ENCODE measurements around the gene LEKR1.
A peak's percentile ranks its signal among the peaks of the same experiment; 100 is the strongest.

LEKR1 gene

GRCh38 chr3:156987946-156988345 is 161.8 kb downstream of the LEKR1 start:
- DNase-seq = no peak

DNA sequence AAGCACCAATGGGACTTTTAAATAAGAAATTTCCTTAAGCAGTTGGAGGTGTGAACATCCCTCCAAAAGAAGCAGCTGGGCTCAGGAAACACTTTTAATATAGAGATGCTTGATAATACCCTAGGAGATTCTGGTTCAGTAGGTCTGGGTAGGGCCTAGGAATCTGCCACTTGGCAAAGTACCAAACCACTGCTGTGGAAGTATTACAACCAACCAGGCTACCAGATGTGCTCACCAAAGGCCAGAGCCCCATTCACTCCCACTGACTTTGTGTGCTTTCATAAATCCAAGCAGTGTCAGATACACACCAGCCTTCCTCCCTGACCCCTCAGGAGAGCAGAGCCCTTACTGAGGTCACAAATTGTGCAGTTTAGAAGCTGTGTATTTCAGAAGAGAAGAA is 171.2 kb downstream of the LEKR1 start:
- DNase-seq = peak; percentile 9

GRCh38 chr3:157001221-157001957 is 175.2 kb downstream of the LEKR1 start:
- no peak for DNase-seq

DNA sequence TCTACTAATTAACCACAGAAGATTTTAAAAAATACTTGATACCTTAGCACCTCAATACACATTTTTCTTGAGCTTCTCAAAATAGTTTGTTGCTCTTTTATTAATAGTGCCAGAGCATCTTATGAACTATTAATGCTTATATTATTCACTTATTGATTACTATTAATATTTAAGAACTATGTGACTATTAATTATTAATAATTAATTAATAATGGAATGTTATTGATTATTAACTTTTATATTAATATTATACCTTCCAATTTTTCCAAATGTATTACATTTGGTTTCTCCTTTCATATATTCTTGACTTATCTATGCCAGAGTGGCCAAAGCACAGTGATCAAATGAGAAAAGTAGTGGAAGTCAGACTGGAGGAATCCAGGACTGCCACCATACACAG is 195.5 kb downstream of the LEKR1 start:
- no peak for DNase-seq

GRCh38 chr3:157023226-157023625 is 197.1 kb downstream of the LEKR1 start:
- DNase-seq = peak; percentile 3

GRCh38 chr3:157026091-157026490 is 199.9 kb downstream of the LEKR1 start:
- DNase-seq = no peak

DNA sequence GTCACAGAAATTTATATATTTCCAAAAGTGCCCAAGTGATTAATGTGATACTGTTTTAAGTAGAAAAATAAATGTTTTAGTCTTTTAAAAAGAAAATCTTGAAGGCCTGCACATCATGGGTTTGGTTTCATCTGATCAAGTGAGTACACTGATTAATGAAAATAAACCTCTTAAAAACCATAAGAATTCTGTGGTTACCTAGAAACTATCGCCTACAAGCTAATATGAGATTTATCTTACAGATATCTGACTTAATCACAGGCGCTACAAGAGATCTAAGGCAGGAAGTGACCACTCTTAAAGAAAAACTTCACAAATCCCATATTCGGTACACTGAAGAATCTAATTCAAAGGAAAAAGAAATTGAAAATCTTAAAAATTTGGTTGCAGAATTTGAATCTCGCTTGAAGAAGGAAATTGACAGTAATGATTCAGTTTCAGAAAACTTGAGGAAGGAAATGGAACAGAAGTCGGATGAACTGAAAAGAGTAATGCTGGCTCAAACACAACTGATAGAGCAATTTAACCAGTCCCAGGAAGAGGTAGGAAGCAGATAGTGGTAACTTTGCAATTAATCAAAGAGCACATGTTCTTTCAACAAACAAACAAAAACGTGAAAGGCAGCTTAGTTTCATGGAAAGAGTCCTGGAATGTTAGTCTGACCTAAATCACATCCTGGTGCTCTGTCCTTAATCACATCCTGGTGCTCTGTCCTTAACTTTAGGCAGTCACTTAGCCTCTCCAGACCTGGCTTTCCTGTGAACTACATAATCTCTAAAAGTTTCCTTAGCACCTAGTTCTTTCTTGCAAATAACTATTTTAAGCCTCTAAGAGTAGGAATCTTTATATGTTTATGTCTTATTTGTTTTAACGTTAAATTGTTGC is 201.9 kb downstream of the LEKR1 start:
- peak; percentile 3 for DNase-seq

GRCh38 chr3:157029365-157029790 is 203.2 kb downstream of the LEKR1 start:
- DNase-seq = no peak

- DNase-seq = no peak
These were observed 204.6 kb downstream of the LEKR1 start for GRCh38 chr3:157030712-157031111.

GRCh38 chr3:157033001-157033400 is 206.8 kb downstream of the LEKR1 start:
- no peak for DNase-seq

- DNase-seq = no peak
These were observed 214.3 kb downstream of the LEKR1 start for GRCh38 chr3:157040456-157040855.

- DNase-seq = no peak
These were observed 216.1 kb downstream of the LEKR1 start for GRCh38 chr3:157042226-157042625.

DNA sequence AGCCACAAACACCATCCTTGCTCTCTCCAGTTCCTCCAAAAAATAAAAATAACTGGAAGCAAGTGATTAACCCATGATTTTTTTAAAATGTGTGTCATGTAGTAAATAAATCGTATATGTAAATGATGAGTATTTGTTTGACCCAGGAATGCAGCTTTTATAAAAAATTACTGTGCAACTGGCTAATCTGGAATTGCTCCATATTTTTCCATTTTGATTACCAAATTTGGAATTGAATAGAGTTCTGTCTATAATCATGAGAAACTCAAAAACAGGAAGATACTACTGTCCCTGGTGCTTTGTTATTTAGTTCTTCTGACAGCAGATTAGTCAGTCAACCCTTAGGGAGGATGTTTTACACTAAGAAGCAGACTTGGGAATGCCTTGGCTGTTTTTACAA is 217.6 kb downstream of the LEKR1 start:
- peak; percentile 14 for DNase-seq

DNA sequence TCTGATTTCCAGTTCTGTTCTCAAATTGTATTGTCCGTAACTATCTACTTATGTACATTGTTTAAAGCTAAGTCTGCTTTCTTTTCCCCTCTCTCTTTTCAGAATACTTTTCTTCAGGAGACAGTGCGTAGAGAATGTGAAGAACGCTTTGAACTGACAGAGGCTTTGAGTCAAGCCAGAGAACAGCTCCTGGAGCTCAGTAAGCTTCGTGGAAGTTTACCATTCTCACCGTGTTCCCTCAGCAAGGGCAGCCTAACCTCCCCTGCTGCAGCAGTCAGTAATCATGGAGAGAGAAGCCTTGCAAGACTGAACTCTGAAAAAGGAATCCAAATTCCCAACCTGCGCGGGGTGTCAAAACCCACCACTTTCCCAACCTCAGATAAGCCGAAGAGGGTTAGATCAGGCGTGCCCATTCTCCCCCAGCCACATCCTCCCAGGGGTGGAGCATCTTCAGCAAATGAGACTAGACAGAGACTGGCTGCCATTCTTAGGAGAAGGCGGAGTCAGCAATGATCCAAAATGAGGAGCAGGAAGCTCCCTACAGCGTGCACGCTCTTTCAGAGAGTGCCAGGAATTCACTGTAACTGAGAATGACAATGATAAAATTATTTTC is 219.2 kb downstream of the LEKR1 start:
- DNase-seq = no peak

DNA sequence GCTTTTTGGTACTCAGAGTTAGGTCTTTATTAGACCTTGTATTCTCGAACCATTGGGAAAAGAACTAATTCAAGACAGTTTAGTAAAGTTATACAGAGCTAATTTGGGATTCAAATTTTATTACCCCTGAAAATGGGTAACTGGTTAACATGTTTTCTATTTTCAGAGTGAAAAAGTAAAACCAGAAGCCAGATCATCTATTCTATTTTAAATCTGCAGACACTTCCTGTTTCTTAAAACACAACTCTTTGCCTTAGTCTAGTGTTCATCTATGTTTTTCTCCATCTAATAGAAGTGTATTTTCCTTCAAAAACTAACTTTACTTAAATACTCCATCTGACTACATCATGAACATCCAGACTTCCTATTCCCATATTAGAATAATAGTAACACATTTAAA is 220.4 kb downstream of the LEKR1 start:
- no peak for DNase-seq

DNA sequence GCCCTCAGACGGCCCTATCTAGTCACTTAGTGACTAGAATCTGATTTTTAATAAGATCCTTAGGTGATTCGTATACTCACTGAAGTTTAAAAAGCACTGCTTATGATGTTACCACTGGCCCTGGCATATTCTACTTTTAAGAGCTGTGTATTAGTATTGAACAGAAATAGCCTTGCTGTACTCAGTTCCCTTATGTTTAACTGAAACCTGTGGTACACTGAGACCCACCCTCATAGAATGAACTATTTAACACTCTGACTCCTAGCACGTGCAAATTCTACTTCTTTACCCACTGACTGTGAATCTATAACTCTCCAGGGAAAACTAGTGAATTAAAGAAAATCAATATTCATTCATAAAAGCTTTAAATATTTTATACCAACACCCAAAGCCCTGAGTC is 224.9 kb downstream of the LEKR1 start:
- DNase-seq = no peak

- no peak for DNase-seq
These were observed 225.4 kb downstream of the LEKR1 start for GRCh38 chr3:157051591-157051990.

- no peak for DNase-seq
These were observed 229.9 kb downstream of the LEKR1 start for GRCh38 chr3:157056035-157056434.

- DNase-seq = no peak
These were observed 232.4 kb downstream of the LEKR1 start for GRCh38 chr3:157058392-157059071.

DNA sequence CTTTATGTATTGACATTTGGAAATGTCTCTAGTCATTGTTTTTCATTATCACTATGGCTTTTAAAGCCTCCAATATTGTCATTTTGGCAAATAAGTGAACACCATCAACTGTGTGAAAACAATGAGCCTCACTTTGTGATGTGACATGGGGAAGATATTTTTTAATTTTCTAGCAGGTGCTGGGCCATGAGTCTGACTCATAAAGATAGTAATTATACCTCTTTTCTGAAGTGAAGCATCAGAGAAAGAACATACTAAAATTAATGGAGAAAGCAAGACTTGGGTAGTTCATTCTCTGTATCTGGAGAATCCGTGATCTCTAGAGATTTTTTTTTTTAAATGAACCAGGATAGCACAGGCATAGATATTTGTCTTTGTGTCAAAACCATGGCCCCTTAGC is 233.0 kb downstream of the LEKR1 start:
- DNase-seq = no peak

GRCh38 chr3:157059661-157060060 is 233.5 kb downstream of the LEKR1 start:
- no peak for DNase-seq

- no peak for DNase-seq
These were observed 235.1 kb downstream of the LEKR1 start for GRCh38 chr3:157061265-157061664.

- no peak for DNase-seq
These were observed 237.3 kb downstream of the LEKR1 start for GRCh38 chr3:157063469-157063868.
